Upper lobe of left lung (tissue), 6 donors: Measurements from ENCODE around the gene FBN3. TPM values are rescaled to one million over a fixed set of nuclear protein-coding genes. Genes with fewer than 3 reads are reported as not detected.
"Not testable (repeated sequence)": the region's sequence is repeated elsewhere in the genome, so short reads cannot be mapped to it uniquely, and the experiment has no call there.

Experiments
- ATAC-seq, 2 donors: fragments of 200-7000 bp; cut with Tn5 transposase; one replicate each; pipeline ENCODE4 v1.9.1; 2022; ENCODE audit warnings: mild to moderate bottlenecking in 2 of 2, moderate library complexity in 2 of 2; ENCODE audit not compliant: low FRiP score in 2 of 2
- DNase-seq, 2 donors: peaks; one replicate each; pipeline ENCODE4 v3.0.0-alpha.2; 2019 to 2020
- H3K27ac ChIP-seq, 4 donors: fragments of 200-600 bp; sonication (generic); one replicate each; pipeline ENCODE4 v1.5.1; 2016 to 2019
- H3K27me3 ChIP-seq, 4 donors: fragments of 200-600 bp; sonication (generic); one replicate each; pipeline ENCODE4 v1.5.1; 2017 to 2019
- H3K36me3 ChIP-seq, 4 donors: fragments of 200-600 bp; sonication (generic); one replicate each; pipeline ENCODE4 v1.5.1; 2016 to 2019
- H3K4me1 ChIP-seq, 4 donors: fragments of 200-600 bp; sonication (generic); one replicate each; pipeline ENCODE4 v1.5.1; 2018 to 2019
- H3K4me3 ChIP-seq, 4 donors: fragments of 200-600 bp; sonication (generic); one replicate each; pipeline ENCODE4 v1.5.1; 2017 to 2019; ENCODE audit warnings: mild to moderate bottlenecking in 2 of 4, moderate library complexity in 1 of 4
- H3K9me3 ChIP-seq, 4 donors: fragments of 200-600 bp; sonication (generic); one replicate each; pipeline ENCODE4 v1.5.1; 2018 to 2019
- EP300 ChIP-seq, 4 donors: sonication (generic); formaldehyde crosslinking; IDR thresholded peaks; one replicate each; pipeline ENCODE4 v1.5.1; 2017; ENCODE audit warnings: antibody characterized with exemption in 4 of 4, control low read depth in 2 of 4
- POLR2A ChIP-seq, 4 donors: fragments of 450-650 bp; IDR thresholded peaks; one replicate each; pipeline ENCODE4 v1.5.1; 2016 to 2017; ENCODE audit warnings: antibody characterized with exemption in 4 of 4, mild to moderate bottlenecking in 2 of 4
- POLR2AphosphoS5 ChIP-seq, 2 donors: sonication (generic); formaldehyde crosslinking; IDR thresholded peaks; one replicate each; pipeline ENCODE4 v1.5.1; 2017; ENCODE audit warnings: antibody characterized with exemption in 2 of 2
- WGBS, 2 donors: methylation state at CpG; one replicate each; pipeline ENCODE4 v1.1.5; 2017 to 2018; 5-methylcytosine and 5-hydroxymethylcytosine counted together
- total RNA-seq, 6 donors: library from RNA; depleted of rRNA in 4 of 6; stranded (reverse); fragments of >200 nt in 4 of 6; gene quantifications; one replicate each; pipeline versions ENCODE4 v1.1.0 to v1.2.1, GENCODE V29; 2016 to 2021
- TF ChIP-seq, protein P1 (sequence below), 6 experiments: fragments of 450-650 bp in 4 of 6; fragments of 200-600 bp in 2 of 6; sonication (generic) in 2 of 6; IDR thresholded peaks; one replicate each; pipeline ENCODE4 v1.5.1; 2016 to 2019; ENCODE audit warnings: antibody characterized with exemption in 6 of 6
- donor health status: DM: no; HTN: no; CAD: no; lungs with moderate emphysema.
- donor health status: DM: no; HTN: yes; CAD: no; lungs with severe emphysema.

Gene FBN3
- total RNA-seq, 6 donors from 2014 or later, result 0.10 to 106 (median 8.0) TPM

DNA sequence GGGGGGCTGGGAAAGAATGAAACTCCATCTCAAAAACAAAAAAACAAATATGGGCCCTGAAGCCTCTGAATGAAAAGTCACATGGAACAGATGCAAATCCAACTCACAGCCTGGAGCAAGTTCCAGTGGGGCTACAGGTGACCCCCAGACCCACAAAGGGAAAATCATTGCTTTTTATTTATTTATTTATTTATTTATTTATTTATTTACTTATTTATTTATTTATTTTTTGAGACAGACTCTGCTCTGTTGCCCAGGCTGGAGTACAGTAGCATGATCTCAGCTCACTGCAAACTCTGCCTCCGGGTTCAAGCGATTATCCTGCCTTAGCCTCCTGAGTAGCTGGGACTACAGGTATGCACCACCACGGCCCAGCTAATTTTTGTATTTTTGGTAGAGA lies 110.2 kb downstream of the FBN3 start:
- H3K36me3 ChIP-seq, result no peaks in the 10 kb centered on the region
- TF ChIP-seq, protein P1, sequence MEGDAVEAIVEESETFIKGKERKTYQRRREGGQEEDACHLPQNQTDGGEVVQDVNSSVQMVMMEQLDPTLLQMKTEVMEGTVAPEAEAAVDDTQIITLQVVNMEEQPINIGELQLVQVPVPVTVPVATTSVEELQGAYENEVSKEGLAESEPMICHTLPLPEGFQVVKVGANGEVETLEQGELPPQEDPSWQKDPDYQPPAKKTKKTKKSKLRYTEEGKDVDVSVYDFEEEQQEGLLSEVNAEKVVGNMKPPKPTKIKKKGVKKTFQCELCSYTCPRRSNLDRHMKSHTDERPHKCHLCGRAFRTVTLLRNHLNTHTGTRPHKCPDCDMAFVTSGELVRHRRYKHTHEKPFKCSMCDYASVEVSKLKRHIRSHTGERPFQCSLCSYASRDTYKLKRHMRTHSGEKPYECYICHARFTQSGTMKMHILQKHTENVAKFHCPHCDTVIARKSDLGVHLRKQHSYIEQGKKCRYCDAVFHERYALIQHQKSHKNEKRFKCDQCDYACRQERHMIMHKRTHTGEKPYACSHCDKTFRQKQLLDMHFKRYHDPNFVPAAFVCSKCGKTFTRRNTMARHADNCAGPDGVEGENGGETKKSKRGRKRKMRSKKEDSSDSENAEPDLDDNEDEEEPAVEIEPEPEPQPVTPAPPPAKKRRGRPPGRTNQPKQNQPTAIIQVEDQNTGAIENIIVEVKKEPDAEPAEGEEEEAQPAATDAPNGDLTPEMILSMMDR (IDR thresholded peaks at IDR 0.05), result no peak
- TF ChIP-seq EP300 (IDR thresholded peaks at IDR 0.05), result no peak
- TF ChIP-seq POLR2A (IDR thresholded peaks at IDR 0.05), result no peak
- TF ChIP-seq POLR2AphosphoS5 (IDR thresholded peaks at IDR 0.05), result no peak

DNA sequence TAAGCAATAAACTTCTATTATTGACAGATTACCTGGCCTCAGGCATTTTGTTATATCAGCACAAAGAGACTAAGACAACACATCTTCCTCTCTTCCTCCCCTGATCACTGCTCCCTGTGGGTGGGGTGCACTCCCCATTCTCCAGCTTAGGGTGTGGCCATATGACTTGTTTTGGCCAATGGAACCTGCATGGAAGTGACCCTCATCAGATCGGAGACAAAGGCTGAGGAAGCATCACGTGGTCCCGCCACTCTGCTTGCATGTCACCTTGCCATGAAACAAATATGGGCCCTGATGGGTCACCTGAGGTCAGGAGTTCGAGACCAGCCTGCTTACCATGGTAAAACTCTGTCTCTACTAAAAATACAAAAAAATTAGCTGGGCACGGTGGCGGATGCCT lies 110.6 kb downstream of the FBN3 start:
- H3K4me1 ChIP-seq, result no peaks in the 10 kb centered on the region
- no peaks in the 10 kb centered on the region for H3K9me3 ChIP-seq
- H3K36me3 ChIP-seq, result no peaks in the 10 kb centered on the region
- ATAC-seq (no peak), DNase-seq (no peak)
- no peaks in the 10 kb centered on the region for H3K27me3 ChIP-seq
- TF ChIP-seq POLR2AphosphoS5 (IDR thresholded peaks at IDR 0.05), result no peak
- no peak overlapping the region for H3K4me3 ChIP-seq
- WGBS, 2 donors, result 77 to 92% methylated on average over 4 to 6 of the region's 6 CpGs
- no peak overlapping the region for H3K27ac ChIP-seq

More for the DNA sequence above, 110.2 kb downstream of the FBN3 start:
- WGBS, 2 donors, result 88 to 91% methylated on average over 3 of the region's 3 CpGs
- ATAC-seq, result no peak
- H3K4me3 ChIP-seq, result no peak overlapping the region
- no peaks in the 10 kb centered on the region for H3K4me1 ChIP-seq
- DNase-seq, result no peak
- H3K9me3 ChIP-seq, result no peaks in the 10 kb centered on the region
- no peak overlapping the region for H3K27ac ChIP-seq
- H3K27me3 ChIP-seq, result no peaks in the 10 kb centered on the region

DNA sequence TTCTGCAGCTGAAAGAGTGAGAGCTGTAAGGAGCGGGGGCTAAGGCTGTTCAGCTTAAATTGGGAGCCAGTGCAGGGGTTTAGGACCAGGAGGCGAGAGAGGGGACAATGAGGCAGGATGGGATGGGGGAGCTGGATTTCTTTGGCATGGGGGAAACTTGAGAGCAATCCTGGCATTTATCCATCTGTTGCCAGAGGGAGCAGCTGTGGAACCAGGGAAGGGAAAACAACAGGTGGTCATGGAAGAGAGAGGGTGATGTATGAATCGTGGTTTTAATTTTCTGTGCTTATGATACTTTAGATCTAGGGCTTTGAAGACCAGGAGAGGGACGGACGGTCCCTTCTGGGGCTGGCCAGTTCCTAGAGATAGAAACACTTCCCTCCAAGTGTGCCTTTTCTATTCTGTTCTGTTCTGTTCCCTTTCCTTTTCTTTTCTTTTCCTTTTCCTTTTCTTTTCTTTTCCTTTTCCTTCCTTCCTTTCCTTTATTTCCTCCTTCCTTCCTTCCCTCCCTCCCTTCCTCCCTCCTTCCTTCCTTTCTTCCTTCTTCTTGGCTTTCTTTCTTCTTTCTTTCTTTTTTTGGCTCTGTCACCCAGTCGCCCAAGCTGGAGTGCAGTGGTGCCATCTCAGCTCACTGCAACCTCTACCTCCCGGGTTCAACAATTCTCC lies 112.8 kb downstream of the FBN3 start:
- Histone ChIP-seq H3K36me3 (no peaks in the 10 kb centered on the region), H3K27ac (no peak overlapping the region), H3K4me3 (no peak overlapping the region), H3K27me3 (no peaks in the 10 kb centered on the region), H3K4me1 (no peaks in the 10 kb centered on the region), H3K9me3 (no peaks in the 10 kb centered on the region)
- no peak for ATAC-seq
- TF ChIP-seq POLR2AphosphoS5 (IDR thresholded peaks at IDR 0.05) (no peak), POLR2A (IDR thresholded peaks at IDR 0.05) (no peak), EP300 (IDR thresholded peaks at IDR 0.05) (no peak)
- TF ChIP-seq, protein P1 (IDR thresholded peaks at IDR 0.05), result no peak
- no peak for DNase-seq
- WGBS, 2 donors, result 67 to 70% methylated on average over 7 of the region's 7 CpGs

DNA sequence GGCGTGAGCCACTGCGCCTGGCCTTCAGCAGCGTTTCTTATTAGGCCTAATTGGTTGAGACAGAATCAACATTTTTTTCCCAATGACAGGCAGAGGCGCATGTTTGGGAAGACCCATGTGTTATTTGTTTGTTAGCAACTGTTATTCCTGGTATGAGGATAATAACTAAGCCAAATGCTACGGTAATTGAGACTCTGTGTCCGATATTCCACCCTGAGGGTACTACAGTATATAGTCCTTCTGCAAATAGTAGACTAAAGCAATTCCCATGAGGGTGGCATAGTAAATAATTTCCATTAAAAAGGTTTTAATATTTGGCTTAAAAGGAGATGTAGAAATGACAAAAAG lies 115.2 kb downstream of the FBN3 start:
- no peak for DNase-seq
- Histone ChIP-seq H3K9me3 (no peaks in the 10 kb centered on the region), H3K4me1 (no peaks in the 10 kb centered on the region), H3K27ac (no peak overlapping the region), H3K27me3 (no peaks in the 10 kb centered on the region), H3K4me3 (no peak overlapping the region), H3K36me3 (no peaks in the 10 kb centered on the region)
- no peak for TF ChIP-seq POLR2A (IDR thresholded peaks at IDR 0.05)
- TF ChIP-seq POLR2AphosphoS5 (IDR thresholded peaks at IDR 0.05), result no peak
- TF ChIP-seq, protein P1 (IDR thresholded peaks at IDR 0.05), result no peak
- no peak for TF ChIP-seq EP300 (IDR thresholded peaks at IDR 0.05)
- no peak for ATAC-seq
- 84 to 95% methylated on average over 6 of the region's 6 CpGs for WGBS, 2 donors

DNA sequence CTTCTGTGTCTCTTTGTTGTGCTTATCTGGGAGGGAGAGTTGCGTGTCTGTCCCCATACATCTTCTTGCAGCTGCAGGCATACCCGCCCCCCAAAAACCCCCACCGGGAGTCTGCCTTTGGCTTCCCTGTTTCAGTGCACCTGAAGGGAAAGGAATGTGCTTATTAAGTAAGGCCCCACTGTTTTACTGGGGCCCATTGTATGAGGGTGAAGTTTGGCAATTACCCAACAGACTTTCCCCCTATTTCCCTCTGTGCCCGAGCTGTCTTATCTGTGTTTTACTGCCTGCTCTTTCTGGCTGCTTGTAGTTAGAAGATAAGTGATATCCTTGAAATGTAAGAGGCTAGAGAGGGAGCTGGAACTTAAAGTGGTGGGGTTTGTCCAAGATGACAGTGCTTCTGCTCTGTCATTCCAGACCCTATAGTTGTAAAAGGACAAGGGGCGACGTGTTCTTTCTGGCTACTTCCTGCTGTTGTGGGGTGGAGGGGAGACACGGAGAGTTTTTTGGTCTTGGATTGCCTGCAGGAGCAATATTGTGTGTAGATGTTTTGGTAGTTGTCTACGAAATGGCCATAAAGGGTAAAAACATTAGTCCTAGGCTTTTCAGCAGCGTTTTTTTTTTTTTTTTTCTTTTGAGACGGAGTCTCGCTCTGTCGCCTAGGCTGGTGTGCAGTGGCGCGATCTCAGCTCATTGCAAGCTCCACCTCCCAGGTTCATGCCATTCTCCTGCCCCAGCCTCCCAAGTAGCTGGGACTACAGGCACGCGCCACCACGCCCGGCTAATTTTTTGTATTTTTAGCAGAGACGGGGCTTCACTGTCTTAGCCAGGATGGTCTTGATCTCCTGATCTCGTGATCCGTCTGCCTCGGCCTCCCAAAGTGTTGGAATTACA lies 115.9 kb downstream of the FBN3 start:
- WGBS, 2 donors, result 60 to 69% methylated on average over 22 of the region's 22 CpGs
- not testable (repeated sequence) for H3K36me3 ChIP-seq, DNase-seq, ATAC-seq, H3K4me3 ChIP-seq, H3K27me3 ChIP-seq, H3K27ac ChIP-seq, H3K4me1 ChIP-seq, H3K9me3 ChIP-seq
